ENCODE data around the gene OR4D2. TPM values are rescaled to one million over a fixed set of nuclear protein-coding genes. Genes with fewer than 3 reads are reported as not detected.
A peak's percentile ranks its signal among the peaks of the same experiment; 100 is the strongest.

OR4D2 gene
- total and polyA plus RNA-seq, 2 of the 13 experiments (the other 11 are each of a cell fraction or from before 2014, with no cell fraction given) = not detected

DNA sequence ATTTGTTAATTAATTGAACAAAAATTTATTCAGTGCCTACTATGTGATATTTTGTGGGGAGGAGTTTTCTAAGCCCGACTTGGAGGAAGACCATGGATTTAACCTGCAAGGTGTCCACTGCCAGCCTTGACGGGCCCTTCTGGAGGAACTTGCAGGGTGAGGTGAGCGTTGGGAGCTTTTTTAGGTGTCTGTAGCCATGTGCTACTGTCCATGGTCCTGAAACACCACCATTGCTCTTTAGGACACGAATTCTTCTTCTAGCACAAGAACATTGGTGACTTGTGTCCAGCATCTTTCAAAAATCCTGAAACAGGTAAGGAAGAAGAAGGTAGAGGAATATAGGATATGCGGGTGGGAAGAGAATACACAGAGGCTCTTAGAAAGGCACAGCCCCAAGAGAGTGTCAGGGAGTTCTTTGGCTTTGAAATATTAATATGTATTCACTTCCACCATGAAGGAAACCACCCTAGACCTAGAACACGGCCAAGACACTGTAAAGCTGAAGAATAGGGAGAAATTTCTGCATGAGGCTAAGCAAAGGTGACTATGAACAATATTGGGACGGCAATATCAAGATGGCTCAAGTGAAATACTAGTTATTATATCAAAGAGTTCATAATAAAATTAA, 46.5 kb upstream of the OR4D2 start (continued):
- TF ChIP-seq, protein P1, sequence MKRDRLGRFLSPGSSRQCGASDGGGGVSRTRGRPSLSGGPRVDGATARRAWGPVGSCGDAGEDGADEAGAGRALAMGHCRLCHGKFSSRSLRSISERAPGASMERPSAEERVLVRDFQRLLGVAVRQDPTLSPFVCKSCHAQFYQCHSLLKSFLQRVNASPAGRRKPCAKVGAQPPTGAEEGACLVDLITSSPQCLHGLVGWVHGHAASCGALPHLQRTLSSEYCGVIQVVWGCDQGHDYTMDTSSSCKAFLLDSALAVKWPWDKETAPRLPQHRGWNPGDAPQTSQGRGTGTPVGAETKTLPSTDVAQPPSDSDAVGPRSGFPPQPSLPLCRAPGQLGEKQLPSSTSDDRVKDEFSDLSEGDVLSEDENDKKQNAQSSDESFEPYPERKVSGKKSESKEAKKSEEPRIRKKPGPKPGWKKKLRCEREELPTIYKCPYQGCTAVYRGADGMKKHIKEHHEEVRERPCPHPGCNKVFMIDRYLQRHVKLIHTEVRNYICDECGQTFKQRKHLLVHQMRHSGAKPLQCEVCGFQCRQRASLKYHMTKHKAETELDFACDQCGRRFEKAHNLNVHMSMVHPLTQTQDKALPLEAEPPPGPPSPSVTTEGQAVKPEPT (CRISPR knock-in tag; IDR thresholded peaks at IDR 0.05; ENCODE audit: low read depth) = no peak
- TF ChIP-seq ZNF768 (CRISPR knock-in tag; IDR thresholded peaks at IDR 0.05) (no peak), KLF16 (CRISPR knock-in tag; IDR thresholded peaks at IDR 0.05) (peak in 1 of 2 experiments; percentile 85; a peak in 2 of 4 replicates), HMG20A (CRISPR knock-in tag; IDR thresholded peaks at IDR 0.05; ENCODE audit: borderline replicate concordance) (0 out of 2 replicates have a peak, but pooled peaks have one; percentile 37), ZNF34 (CRISPR knock-in tag; IDR thresholded peaks at IDR 0.05; ENCODE audit: borderline replicate concordance) (no peak), FOSL2 (CRISPR knock-in tag; IDR thresholded peaks at IDR 0.05) (peak; percentile 36; the same call in 1 of the 2 replicates), ZNF30 (CRISPR knock-in tag; IDR thresholded peaks at IDR 0.05) (no peak), RELA (CRISPR knock-in tag; IDR thresholded peaks at IDR 0.05) (no peak), FOSL1 (CRISPR knock-in tag; IDR thresholded peaks at IDR 0.05; ENCODE audit: borderline replicate concordance) (no peak), ATAD3A (CRISPR knock-in tag; IDR thresholded peaks at IDR 0.05) (no peak), ZMAT3 (CRISPR knock-in tag; conservative IDR thresholded peaks at IDR 0.05) (no peak; the same call in 1 of the 2 replicates), RFXAP (CRISPR knock-in tag; IDR thresholded peaks at IDR 0.05; ENCODE audit: borderline replicate concordance) (no peak)
- TF ChIP-seq, protein P2, sequence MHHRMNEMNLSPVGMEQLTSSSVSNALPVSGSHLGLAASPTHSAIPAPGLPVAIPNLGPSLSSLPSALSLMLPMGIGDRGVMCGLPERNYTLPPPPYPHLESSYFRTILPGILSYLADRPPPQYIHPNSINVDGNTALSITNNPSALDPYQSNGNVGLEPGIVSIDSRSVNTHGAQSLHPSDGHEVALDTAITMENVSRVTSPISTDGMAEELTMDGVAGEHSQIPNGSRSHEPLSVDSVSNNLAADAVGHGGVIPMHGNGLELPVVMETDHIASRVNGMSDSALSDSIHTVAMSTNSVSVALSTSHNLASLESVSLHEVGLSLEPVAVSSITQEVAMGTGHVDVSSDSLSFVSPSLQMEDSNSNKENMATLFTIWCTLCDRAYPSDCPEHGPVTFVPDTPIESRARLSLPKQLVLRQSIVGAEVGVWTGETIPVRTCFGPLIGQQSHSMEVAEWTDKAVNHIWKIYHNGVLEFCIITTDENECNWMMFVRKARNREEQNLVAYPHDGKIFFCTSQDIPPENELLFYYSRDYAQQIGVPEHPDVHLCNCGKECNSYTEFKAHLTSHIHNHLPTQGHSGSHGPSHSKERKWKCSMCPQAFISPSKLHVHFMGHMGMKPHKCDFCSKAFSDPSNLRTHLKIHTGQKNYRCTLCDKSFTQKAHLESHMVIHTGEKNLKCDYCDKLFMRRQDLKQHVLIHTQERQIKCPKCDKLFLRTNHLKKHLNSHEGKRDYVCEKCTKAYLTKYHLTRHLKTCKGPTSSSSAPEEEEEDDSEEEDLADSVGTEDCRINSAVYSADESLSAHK (CRISPR knock-in tag; IDR thresholded peaks at IDR 0.05; ENCODE audit: borderline replicate concordance) = no peak
- TF ChIP-seq, protein P3, sequence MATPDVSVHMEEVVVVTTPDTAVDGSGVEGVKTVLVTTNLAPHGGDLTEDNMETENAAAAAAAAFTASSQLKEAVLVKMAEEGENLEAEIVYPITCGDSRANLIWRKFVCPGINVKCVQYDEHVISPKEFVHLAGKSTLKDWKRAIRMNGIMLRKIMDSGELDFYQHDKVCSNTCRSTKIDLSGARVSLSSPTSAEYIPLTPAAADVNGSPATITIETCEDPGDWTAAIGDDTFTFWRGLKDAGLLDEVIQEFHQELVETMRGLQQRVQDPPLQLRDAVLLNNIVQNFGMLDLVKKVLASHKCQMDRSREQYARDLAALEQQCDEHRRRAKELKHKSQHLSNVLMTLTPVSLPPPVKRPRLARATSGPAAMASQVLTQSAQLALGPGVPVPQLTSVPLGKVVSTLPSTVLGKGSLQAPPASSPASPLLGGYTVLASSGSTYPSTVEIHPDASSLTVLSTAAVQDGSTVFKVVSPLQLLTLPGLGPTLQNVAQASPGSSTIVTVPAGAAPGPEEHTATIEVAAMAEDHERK (CRISPR knock-in tag; IDR thresholded peaks at IDR 0.05; ENCODE audit: low read depth) = no peak
- TF ChIP-seq, protein P4, sequence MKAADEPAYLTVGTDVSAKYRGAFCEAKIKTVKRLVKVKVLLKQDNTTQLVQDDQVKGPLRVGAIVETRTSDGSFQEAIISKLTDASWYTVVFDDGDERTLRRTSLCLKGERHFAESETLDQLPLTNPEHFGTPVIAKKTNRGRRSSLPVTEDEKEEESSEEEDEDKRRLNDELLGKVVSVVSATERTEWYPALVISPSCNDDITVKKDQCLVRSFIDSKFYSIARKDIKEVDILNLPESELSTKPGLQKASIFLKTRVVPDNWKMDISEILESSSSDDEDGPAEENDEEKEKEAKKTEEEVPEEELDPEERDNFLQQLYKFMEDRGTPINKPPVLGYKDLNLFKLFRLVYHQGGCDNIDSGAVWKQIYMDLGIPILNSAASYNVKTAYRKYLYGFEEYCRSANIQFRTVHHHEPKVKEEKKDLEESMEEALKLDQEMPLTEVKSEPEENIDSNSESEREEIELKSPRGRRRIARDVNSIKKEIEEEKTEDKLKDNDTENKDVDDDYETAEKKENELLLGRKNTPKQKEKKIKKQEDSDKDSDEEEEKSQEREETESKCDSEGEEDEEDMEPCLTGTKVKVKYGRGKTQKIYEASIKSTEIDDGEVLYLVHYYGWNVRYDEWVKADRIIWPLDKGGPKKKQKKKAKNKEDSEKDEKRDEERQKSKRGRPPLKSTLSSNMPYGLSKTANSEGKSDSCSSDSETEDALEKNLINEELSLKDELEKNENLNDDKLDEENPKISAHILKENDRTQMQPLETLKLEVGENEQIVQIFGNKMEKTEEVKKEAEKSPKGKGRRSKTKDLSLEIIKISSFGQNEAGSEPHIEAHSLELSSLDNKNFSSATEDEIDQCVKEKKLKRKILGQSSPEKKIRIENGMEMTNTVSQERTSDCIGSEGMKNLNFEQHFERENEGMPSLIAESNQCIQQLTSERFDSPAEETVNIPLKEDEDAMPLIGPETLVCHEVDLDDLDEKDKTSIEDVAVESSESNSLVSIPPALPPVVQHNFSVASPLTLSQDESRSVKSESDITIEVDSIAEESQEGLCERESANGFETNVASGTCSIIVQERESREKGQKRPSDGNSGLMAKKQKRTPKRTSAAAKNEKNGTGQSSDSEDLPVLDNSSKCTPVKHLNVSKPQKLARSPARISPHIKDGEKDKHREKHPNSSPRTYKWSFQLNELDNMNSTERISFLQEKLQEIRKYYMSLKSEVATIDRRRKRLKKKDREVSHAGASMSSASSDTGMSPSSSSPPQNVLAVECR (CRISPR knock-in tag; IDR thresholded peaks at IDR 0.05; ENCODE audit: borderline replicate concordance) = no peak; the same call in 1 of the 2 replicates
- TF ChIP-seq, protein P5, sequence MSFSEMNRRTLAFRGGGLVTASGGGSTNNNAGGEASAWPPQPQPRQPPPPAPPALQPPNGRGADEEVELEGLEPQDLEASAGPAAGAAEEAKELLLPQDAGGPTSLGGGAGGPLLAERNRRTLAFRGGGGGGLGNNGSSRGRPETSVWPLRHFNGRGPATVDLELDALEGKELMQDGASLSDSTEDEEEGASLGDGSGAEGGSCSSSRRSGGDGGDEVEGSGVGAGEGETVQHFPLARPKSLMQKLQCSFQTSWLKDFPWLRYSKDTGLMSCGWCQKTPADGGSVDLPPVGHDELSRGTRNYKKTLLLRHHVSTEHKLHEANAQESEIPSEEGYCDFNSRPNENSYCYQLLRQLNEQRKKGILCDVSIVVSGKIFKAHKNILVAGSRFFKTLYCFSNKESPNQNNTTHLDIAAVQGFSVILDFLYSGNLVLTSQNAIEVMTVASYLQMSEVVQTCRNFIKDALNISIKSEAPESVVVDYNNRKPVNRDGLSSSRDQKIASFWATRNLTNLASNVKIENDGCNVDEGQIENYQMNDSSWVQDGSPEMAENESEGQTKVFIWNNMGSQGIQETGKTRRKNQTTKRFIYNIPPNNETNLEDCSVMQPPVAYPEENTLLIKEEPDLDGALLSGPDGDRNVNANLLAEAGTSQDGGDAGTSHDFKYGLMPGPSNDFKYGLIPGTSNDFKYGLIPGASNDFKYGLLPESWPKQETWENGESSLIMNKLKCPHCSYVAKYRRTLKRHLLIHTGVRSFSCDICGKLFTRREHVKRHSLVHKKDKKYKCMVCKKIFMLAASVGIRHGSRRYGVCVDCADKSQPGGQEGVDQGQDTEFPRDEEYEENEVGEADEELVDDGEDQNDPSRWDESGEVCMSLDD (CRISPR knock-in tag; IDR thresholded peaks at IDR 0.05; ENCODE audit: borderline replicate concordance) = no peak

Data from HepG2 (cell line).